ENCODE measurements around the gene ATXN10.

GRCh38 chr22:45855961-45856360, 184.3 kb downstream of the ATXN10 start:
- TF ChIP-seq CTCF (IDR thresholded peaks at IDR 0.05) (no peak), POLR2A (IDR thresholded peaks at IDR 0.05) (no peak)
